Right cardiac atrium (tissue), 5 donors: ENCODE measurements around the gene ATXN1. TPM values are rescaled to one million over a fixed set of nuclear protein-coding genes. Genes with fewer than 3 reads are reported as not detected.

Experiments used
- ATAC-seq, 2 donors: fragments of 200-7000 bp; cut with Tn5 transposase; one replicate each; pipeline versions ENCODE4 v1.8.0 to v1.9.1; 2020; ENCODE audit warnings: moderate library complexity in 2 of 2, mild to moderate bottlenecking in 1 of 2
- DNase-seq, 3 donors: peaks; one replicate each; pipeline ENCODE4 v3.0.0-alpha.2; 2020
- H3K27ac ChIP-seq: one replicate; pipeline ENCODE4 v1.5.1; 2013; ENCODE audit warnings: mild to moderate bottlenecking, low read length, control low read depth, moderate library complexity
- H3K27me3 ChIP-seq: one replicate; pipeline ENCODE4 v1.6.1; 2013; ENCODE audit not compliant: control insufficient read depth, insufficient read depth
- H3K4me1 ChIP-seq: one replicate; pipeline ENCODE4 v1.6.1; 2013; ENCODE audit warnings: low read length; ENCODE audit not compliant: control insufficient read depth, insufficient read depth
- H3K4me3 ChIP-seq: one replicate; pipeline ENCODE4 v1.5.1; 2013; ENCODE audit warnings: low read length, control low read depth
- H3K9me3 ChIP-seq: one replicate; pipeline ENCODE4 v1.6.1; 2013; ENCODE audit warnings: low read length; ENCODE audit not compliant: control insufficient read depth
- WGBS: extraction: QIAGEN DNeasy Blood & Tissue Kit; methylation state at CpG from one replicate; pipeline ENCODE4 v1.1.7; 2013; 5-methylcytosine and 5-hydroxymethylcytosine counted together
- intact Hi-C, 4 donors: fragments of 100-400 bp; cut with DNase I; formaldehyde crosslinking; loops; one replicate each; pipeline versions ENCODE4 v1.11.0 to v1.14.0; 2022 to 2023
- polyA plus RNA-seq: library from polyadenylated mRNA; stranded (reverse); fragments of 200-250 nt; gene quantifications from one replicate; pipeline ENCODE4 v1.2.3, GENCODE V29; 2013
- total RNA-seq, 4 donors: library from RNA; stranded (reverse); fragmentation: NEBNext Ultra II Directional; extraction: Animal tissue kit (Norgen Biotek cat#: 25700); gene quantifications; one replicate each; pipeline ENCODE4 v1.2.1, GENCODE V29; 2021
- donor health status: healthy with polysubstance abuse.
- donor health status: DM: no; HTN: yes; CAD: no.
- donor health status: DM: no; HTN: no; CAD: no.
- donor health status: DM: no; HTN: yes; CAD: no; lungs with severe emphysema.
- donor health status: DM: yes; HTN: yes; CAD: no.

ATXN1 gene
- total and polyA plus RNA-seq, 5 donors: 11.8 to 50.7 (median 47.6) TPM

GRCh38 chr6:16519265-16520242 is 241.7 kb downstream of the ATXN1 start:
- peak; percentile 49 to 57 for ATAC-seq
- intact Hi-C loops: loop anchor here (10.0 kb wide), 3 partner anchors 185 to 445 kb away; partner anchors contain the start of gene ATXN1 (in 2 of the 4)

DNA sequence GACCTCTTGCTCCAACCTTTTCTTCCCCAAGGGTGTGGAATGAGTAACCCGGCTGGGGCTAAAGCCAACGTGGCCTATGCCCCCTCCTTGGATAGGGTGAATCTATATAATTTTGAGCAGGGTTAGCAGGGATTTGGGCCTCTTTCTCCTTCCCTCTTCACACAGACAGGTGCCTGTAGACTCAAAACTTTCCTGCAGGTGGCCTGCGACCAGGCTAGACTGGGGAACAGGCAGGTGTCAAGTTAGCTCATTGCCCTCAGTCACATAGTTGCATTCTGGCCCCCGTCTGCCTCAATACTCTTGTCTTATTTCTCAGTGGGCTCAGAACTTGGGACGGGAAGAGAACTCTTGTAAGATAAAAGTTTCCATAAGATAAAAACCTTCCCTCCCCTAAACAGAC is 243.0 kb downstream of the ATXN1 start:
- DNase-seq (no peak), ATAC-seq (no peak)
- Histone ChIP-seq H3K27ac (no peak overlapping the region), H3K4me3 (no peak overlapping the region), H3K27me3 (no peaks in the 10 kb centered on the region), H3K9me3 (no peaks in the 10 kb centered on the region), H3K4me1 (peaks cover 13% of the 10 kb centered on the region)
- WGBS: 75% methylated on average over 5 of the region's 5 CpGs
- intact Hi-C loops: loop anchor here (10.0 kb wide), 3 partner anchors 183 to 447 kb away; partner anchors contain the start of gene ATXN1 (in 2 of the 4)

More at GRCh38 chr6:16519265-16520242, 241.7 kb downstream of the ATXN1 start:
- no peaks in the 10 kb centered on the region for H3K9me3 ChIP-seq
- H3K27ac ChIP-seq: peak overlapping the region; percentile 48
- DNase-seq: no peak
- peaks cover 9% of the 10 kb centered on the region for H3K4me1 ChIP-seq
- WGBS: 43% methylated on average over 9 of the region's 9 CpGs
- no peak overlapping the region for H3K4me3 ChIP-seq
- H3K27me3 ChIP-seq: no peaks in the 10 kb centered on the region

GRCh38 chr6:16514249-16514648 is 247.0 kb downstream of the ATXN1 start:
- intact Hi-C loops: loop anchor here (5.0 to 10.0 kb wide), 4 partner anchors 179 to 451 kb away; partner anchors contain the start of gene ATXN1 (in 3 of the 4)
- ATAC-seq (peak; percentile 58 to 61), DNase-seq (no peak)
- peaks cover 10% of the 10 kb centered on the region for H3K4me1 ChIP-seq
- no peak overlapping the region for H3K27ac ChIP-seq
- no peaks in the 10 kb centered on the region for H3K27me3 ChIP-seq
- no peaks in the 10 kb centered on the region for H3K9me3 ChIP-seq
- H3K4me3 ChIP-seq: no peak overlapping the region
- WGBS: 22% methylated on average over 8 of the region's 8 CpGs

- peaks cover 10% of the 10 kb centered on the region for H3K4me1 ChIP-seq
- H3K9me3 ChIP-seq: no peaks in the 10 kb centered on the region
- WGBS: 64% methylated on average over 6 of the region's 6 CpGs
- no peak overlapping the region for H3K27ac ChIP-seq
- no peak overlapping the region for H3K4me3 ChIP-seq
- no peak for ATAC-seq
- intact Hi-C loops: loop anchor here (5.0 to 10.0 kb wide), 4 partner anchors 178 to 452 kb away; partner anchors contain the start of gene ATXN1 (in 3 of the 4)
- H3K27me3 ChIP-seq: no peaks in the 10 kb centered on the region
- no peak for DNase-seq
These were observed 248.5 kb downstream of the ATXN1 start for GRCh38 chr6:16512544-16513290.

GRCh38 chr6:16511723-16512489 is 249.4 kb downstream of the ATXN1 start:
- DNase-seq (no peak), ATAC-seq (no peak)
- intact Hi-C loops: loop anchor here (5.0 to 10.0 kb wide), 4 partner anchors 177 to 453 kb away; partner anchors contain the start of gene ATXN1 (in 3 of the 4)
- H3K4me3 ChIP-seq: no peak overlapping the region
- no peaks in the 10 kb centered on the region for H3K9me3 ChIP-seq
- no peak overlapping the region for H3K27ac ChIP-seq
- peaks cover 10% of the 10 kb centered on the region for H3K4me1 ChIP-seq
- no peaks in the 10 kb centered on the region for H3K27me3 ChIP-seq
- WGBS: 54% methylated on average over 10 of the region's 10 CpGs

GRCh38 chr6:16511040-16511660 is 250.1 kb downstream of the ATXN1 start:
- ATAC-seq: peak; percentile 65 to 68
- no peak overlapping the region for H3K4me3 ChIP-seq
- H3K27me3 ChIP-seq: no peaks in the 10 kb centered on the region
- 59% methylated on average over 4 of the region's 4 CpGs for WGBS
- H3K27ac ChIP-seq: no peak overlapping the region
- peaks cover 10% of the 10 kb centered on the region for H3K4me1 ChIP-seq
- intact Hi-C loops: loop anchor here (5.0 to 10.0 kb wide), 4 partner anchors 176 to 454 kb away; partner anchors contain the start of gene ATXN1 (in 3 of the 4)
- H3K9me3 ChIP-seq: no peaks in the 10 kb centered on the region
- DNase-seq: no peak

GRCh38 chr6:16510245-16510644 is 251.0 kb downstream of the ATXN1 start:
- DNase-seq: no peak
- no peaks in the 10 kb centered on the region for H3K9me3 ChIP-seq
- ATAC-seq: no peak
- 75% methylated on average over 2 of the region's 2 CpGs for WGBS
- no peak overlapping the region for H3K27ac ChIP-seq
- intact Hi-C loops: loop anchor here (5.0 to 10.0 kb wide), 4 partner anchors 175 to 455 kb away; partner anchors contain the start of gene ATXN1 (in 3 of the 4)
- H3K4me3 ChIP-seq: no peak overlapping the region
- H3K4me1 ChIP-seq: peaks cover 10% of the 10 kb centered on the region
- no peaks in the 10 kb centered on the region for H3K27me3 ChIP-seq

- intact Hi-C loops: no loop called here
- H3K9me3 ChIP-seq: no peaks in the 10 kb centered on the region
- ATAC-seq (no peak), DNase-seq (no peak)
- peaks cover 11% of the 10 kb centered on the region for H3K4me1 ChIP-seq
- 77% methylated on average over 1 of the region's 1 CpG for WGBS
- no peaks in the 10 kb centered on the region for H3K27me3 ChIP-seq
- H3K4me3 ChIP-seq: no peak overlapping the region
- no peak overlapping the region for H3K27ac ChIP-seq
These were observed 252.3 kb downstream of the ATXN1 start for GRCh38 chr6:16508959-16509358.

DNA sequence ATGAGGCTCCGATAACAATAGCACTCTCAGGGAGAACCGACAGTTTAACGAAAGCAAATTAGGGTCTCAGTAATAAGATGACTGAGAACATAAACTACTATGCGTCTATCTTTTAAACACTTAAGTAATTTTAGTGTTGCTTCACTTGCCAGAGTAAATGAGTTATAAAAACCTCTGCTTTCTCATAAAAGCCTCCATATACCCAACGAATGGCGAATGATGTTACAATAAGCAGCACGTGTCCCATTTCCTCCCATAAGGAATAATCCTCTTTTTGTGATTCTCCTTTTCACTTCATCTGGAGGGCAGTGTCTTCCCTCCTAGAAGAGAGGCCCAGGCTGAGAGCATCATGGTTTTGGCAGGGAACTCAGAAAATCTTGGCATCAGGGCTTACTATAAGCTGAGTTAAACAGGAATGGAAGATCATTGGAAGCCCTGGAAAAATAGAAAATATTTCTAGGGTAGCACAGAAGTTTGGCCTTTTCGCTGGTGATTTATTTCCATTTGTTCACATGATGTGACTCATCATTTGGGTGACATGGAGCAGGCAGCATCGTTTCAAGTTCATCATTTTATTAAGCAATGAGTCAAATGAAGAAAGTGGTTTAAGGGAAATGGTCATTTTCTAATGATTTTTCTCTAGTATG is 255.4 kb downstream of the ATXN1 start:
- Histone ChIP-seq H3K4me1 (peaks cover 4% of the 10 kb centered on the region), H3K27me3 (no peaks in the 10 kb centered on the region), H3K4me3 (no peak overlapping the region), H3K9me3 (no peaks in the 10 kb centered on the region), H3K27ac (no peak overlapping the region)
- intact Hi-C loops: no loop called here
- DNase-seq: no peak
- WGBS: 51% methylated on average over 9 of the region's 9 CpGs
- peak; percentile 56 to 57 for ATAC-seq
